Measurements from ENCODE around the gene IFIT3.
"Not testable (repeated sequence)": the region's sequence is repeated elsewhere in the genome, so short reads cannot be mapped to it uniquely, and the experiment has no call there.

The IFIT3 gene

GRCh38 chr10:89336241-89336640, 8.4 kb downstream of the IFIT3 start:
- DNase-seq (ENCODE audit: low read depth), result no peak

GRCh38 chr10:89337484-89337883, 9.7 kb downstream of the IFIT3 start:
- no peak for DNase-seq (ENCODE audit: low read depth)

- no peak for DNase-seq (ENCODE audit: low read depth)
Measured at GRCh38 chr10:89338713-89339112, 10.9 kb downstream of the IFIT3 start.

- DNase-seq (ENCODE audit: low read depth), result no peak
Measured at GRCh38 chr10:89339875-89340274, 12.1 kb downstream of the IFIT3 start.

GRCh38 chr10:89341649-89342048, 13.9 kb downstream of the IFIT3 start:
- DNase-seq (ENCODE audit: low read depth), result no peak

GRCh38 chr10:89342206-89342958, 14.6 kb downstream of the IFIT3 start:
- DNase-seq (ENCODE audit: low read depth), result no peak

GRCh38 chr10:89343089-89343767, 15.4 kb downstream of the IFIT3 start:
- DNase-seq (ENCODE audit: low read depth), result no peak

GRCh38 chr10:89344156-89344555, 16.4 kb downstream of the IFIT3 start:
- no peak for DNase-seq (ENCODE audit: low read depth)

GRCh38 chr10:89345367-89346000, 17.7 kb downstream of the IFIT3 start:
- DNase-seq (ENCODE audit: low read depth), result no peak

- DNase-seq (ENCODE audit: low read depth), result no peak
Measured at GRCh38 chr10:89346405-89347254, 18.8 kb downstream of the IFIT3 start.

GRCh38 chr10:89347701-89348457, 20.1 kb downstream of the IFIT3 start:
- no peak for DNase-seq (ENCODE audit: low read depth)

- DNase-seq (ENCODE audit: low read depth), result no peak
Measured at GRCh38 chr10:89348481-89348880, 20.7 kb downstream of the IFIT3 start.

GRCh38 chr10:89348975-89349374, 21.2 kb downstream of the IFIT3 start:
- no peak for DNase-seq (ENCODE audit: low read depth)

GRCh38 chr10:89350631-89351315, 23.0 kb downstream of the IFIT3 start:
- not testable (repeated sequence) for DNase-seq (ENCODE audit: low read depth)

GRCh38 chr10:89351412-89351779, 23.6 kb downstream of the IFIT3 start:
- no peak for DNase-seq (ENCODE audit: low read depth)

GRCh38 chr10:89351780-89352597, 24.2 kb downstream of the IFIT3 start:
- DNase-seq (ENCODE audit: low read depth), result no peak

GRCh38 chr10:89352802-89353201, 25.0 kb downstream of the IFIT3 start:
- DNase-seq (ENCODE audit: low read depth), result no peak

GRCh38 chr10:89355394-89355931, 27.7 kb downstream of the IFIT3 start:
- no peak for DNase-seq (ENCODE audit: low read depth)

GRCh38 chr10:89357096-89357495, 29.3 kb downstream of the IFIT3 start:
- no peak for DNase-seq (ENCODE audit: low read depth)

- no peak for DNase-seq (ENCODE audit: low read depth)
Measured at GRCh38 chr10:89357975-89358374, 30.2 kb downstream of the IFIT3 start.

Data from activated gamma-delta T cell treated with anti-CD3 and anti-CD28 coated beads, Interleukin-2, amount 50 U/mL, for 16 hours (primary cell).